ENCODE measurements around the gene BORCS6. TPM values are rescaled to one million over a fixed set of nuclear protein-coding genes. Genes with fewer than 3 reads are reported as not detected.

Gene BORCS6
- total and polyA plus RNA-seq, 2 of the 13 experiments (the other 11 are each of a cell fraction or from before 2014, with no cell fraction given): 2.0 to 5.1 TPM

GRCh38 chr17:8162233-8162996 is 27.6 kb downstream of the BORCS6 start, which contains the start of gene VAMP2 (continued):
- TF ChIP-seq ZBTB43 (CRISPR knock-in tag; conservative IDR thresholded peaks at IDR 0.05) (peak; percentile 34; the same call in 1 of the 2 replicates), ARNT2 (CRISPR knock-in tag; IDR thresholded peaks at IDR 0.05; ENCODE audit: low read depth) (peak; percentile 55; the same call in 1 of the 2 replicates), YY1 (IDR thresholded peaks at IDR 0.05; ENCODE audit: insufficient read depth, insufficient replicate concordance, low read depth, low read length) (peak; percentile 96), SETDB1 (CRISPR knock-in tag; IDR thresholded peaks at IDR 0.05; ENCODE audit: borderline replicate concordance) (no peak), ZNF709 (CRISPR knock-in tag; IDR thresholded peaks at IDR 0.05) (0 out of 2 replicates have a peak, but pooled peaks have one; percentile 64), ZNF687 (CRISPR knock-in tag; IDR thresholded peaks at IDR 0.05) (peak; percentile 34), RBFOX2 (IDR thresholded peaks at IDR 0.05; ENCODE audit: low read depth, low read length) (peak; percentile 84), ZNF501 (CRISPR knock-in tag; IDR thresholded peaks at IDR 0.05) (peak; percentile 29; the same call in 1 of the 2 replicates), PHF20 (CRISPR knock-in tag; IDR thresholded peaks at IDR 0.05) (0 out of 2 replicates have a peak, but pooled peaks have one; percentile 55), ZFX (CRISPR knock-in tag; IDR thresholded peaks at IDR 0.05; ENCODE audit: low read depth) (peak; percentile 77), TAF1 (CRISPR knock-in tag; IDR thresholded peaks at IDR 0.05) (peak; percentile 41; the same call in 1 of the 2 replicates), HOXA3 (CRISPR knock-in tag; IDR thresholded peaks at IDR 0.05) (peak; percentile 91), ZNF580 (CRISPR knock-in tag; IDR thresholded peaks at IDR 0.05; ENCODE audit: borderline replicate concordance, low read depth) (no peak), ZNF264 (CRISPR knock-in tag; IDR thresholded peaks at IDR 0.05) (no peak)
- TF ChIP-seq, protein P1, sequence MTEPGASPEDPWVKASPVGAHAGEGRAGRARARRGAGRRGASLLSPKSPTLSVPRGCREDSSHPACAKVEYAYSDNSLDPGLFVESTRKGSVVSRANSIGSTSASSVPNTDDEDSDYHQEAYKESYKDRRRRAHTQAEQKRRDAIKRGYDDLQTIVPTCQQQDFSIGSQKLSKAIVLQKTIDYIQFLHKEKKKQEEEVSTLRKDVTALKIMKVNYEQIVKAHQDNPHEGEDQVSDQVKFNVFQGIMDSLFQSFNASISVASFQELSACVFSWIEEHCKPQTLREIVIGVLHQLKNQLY (CRISPR knock-in tag; IDR thresholded peaks at IDR 0.05): no peak
- TF ChIP-seq, protein P2, sequence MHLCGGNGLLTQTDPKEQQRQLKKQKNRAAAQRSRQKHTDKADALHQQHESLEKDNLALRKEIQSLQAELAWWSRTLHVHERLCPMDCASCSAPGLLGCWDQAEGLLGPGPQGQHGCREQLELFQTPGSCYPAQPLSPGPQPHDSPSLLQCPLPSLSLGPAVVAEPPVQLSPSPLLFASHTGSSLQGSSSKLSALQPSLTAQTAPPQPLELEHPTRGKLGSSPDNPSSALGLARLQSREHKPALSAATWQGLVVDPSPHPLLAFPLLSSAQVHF (CRISPR knock-in tag; IDR thresholded peaks at IDR 0.05): peak; percentile 14; the same call in 1 of the 2 replicates
- TF ChIP-seq, protein P3, sequence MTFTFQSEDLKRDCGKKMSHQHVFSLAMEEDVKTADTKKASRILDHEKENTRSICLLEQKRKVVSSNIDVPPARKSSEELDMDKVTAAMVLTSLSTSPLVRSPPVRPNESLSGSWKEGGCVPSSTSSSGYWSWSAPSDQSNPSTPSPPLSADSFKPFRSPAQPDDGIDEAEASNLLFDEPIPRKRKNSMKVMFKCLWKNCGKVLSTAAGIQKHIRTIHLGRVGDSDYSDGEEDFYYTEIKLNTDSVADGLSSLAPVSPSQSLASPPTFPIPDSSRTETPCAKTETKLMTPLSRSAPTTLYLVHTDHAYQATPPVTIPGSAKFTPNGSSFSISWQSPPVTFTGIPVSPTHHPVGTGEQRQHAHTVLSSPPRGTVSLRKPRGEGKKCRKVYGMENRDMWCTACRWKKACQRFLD (CRISPR knock-in tag; IDR thresholded peaks at IDR 0.05; ENCODE audit: borderline replicate concordance): no peak

All from HepG2 (cell line).